Measurements from ENCODE around the gene MDGA2. TPM values are rescaled to one million over a fixed set of nuclear protein-coding genes. Genes with fewer than 3 reads are reported as not detected.

MDGA2 gene
- total and polyA plus RNA-seq, 2 of the 4 experiments (the other 2 are of a cell fraction), result 0.02 TPM; not detected in 1

GRCh38 chr14:47595552-47595951, 79.9 kb downstream of the MDGA2 start:
- H3K18ac ChIP-seq (ENCODE audit: low read depth, low read length), result no peak overlapping the region
- no peak overlapping the region for H3K23ac ChIP-seq (ENCODE audit: low read depth, low read length)
- H4K8ac ChIP-seq (ENCODE audit: low read depth in 2 of 2, low read length in 2 of 2), result no peak overlapping the region
- H2BK20ac ChIP-seq (ENCODE audit: low read depth, low read length), result no peak overlapping the region
- no peak overlapping the region for H2AK9ac ChIP-seq (replicated peaks; ENCODE audit: low read depth, low read length, poor library complexity)
- no peak overlapping the region for H2BK15ac ChIP-seq (ENCODE audit: low read depth, low read length)
- no peaks in the 10 kb centered on the region for H3K9me1 ChIP-seq (ENCODE audit: insufficient read depth, low read length)
- ATAC-seq (ENCODE audit: low read depth) (no peak), DNase-seq (no peak)
- ChIA-PET POLR2A (ENCODE audit: unreplicated experiment) (no interaction called here), CTCF (no interaction called here)
- no peak overlapping the region for H3K27ac ChIP-seq (ENCODE audit: insufficient read depth, low read length)
- no peak overlapping the region for H3K56ac ChIP-seq (ENCODE audit: extremely low read depth, insufficient read depth, low read length)
- no peak overlapping the region for H3K14ac ChIP-seq (replicated peaks; ENCODE audit: low read depth, low read length)
- intact Hi-C loops (cut with micrococcal nuclease) (no loop called here), dilution Hi-C loops (cut with HindIII; ENCODE audit: low sequenced_read_pairs, unreplicated experiment) (no loop called here), in situ Hi-C loops (cut with MboI; ENCODE audit: low sequenced_read_pairs) (no loop called here)
- no peaks in the 10 kb centered on the region for H3K79me1 ChIP-seq (ENCODE audit: low read depth in 1 of 2, low read length in 2 of 2)
- no TSS peak for BruUV-seq (replicated peaks)
- H3K9ac ChIP-seq (ENCODE audit: low read depth, low read length), result no peak overlapping the region
- no peak overlapping the region for H2AK5ac ChIP-seq (ENCODE audit: low read depth, low read length)
- H2BK5ac ChIP-seq (ENCODE audit: low read depth, low read length, poor library complexity, severe bottlenecking), result no peak overlapping the region
- no peak overlapping the region for H2BK120ac ChIP-seq (ENCODE audit: low read depth, low read length)
- no peaks in the 10 kb centered on the region for H3K27me3 ChIP-seq (ENCODE audit: control insufficient read depth, insufficient read depth, low read length)
- no peak overlapping the region for H3K4me2 ChIP-seq (ENCODE audit: low read depth, low read length)
- WGBS, 2 experiments (ENCODE audit: extremely low coverage in 2 of 2, insufficient read length in 1 of 2), result no CpG with 5 or more reads among the region's 1 CpG
- H3K4ac ChIP-seq (ENCODE audit: low read depth, low read length), result no peak overlapping the region
- no peak overlapping the region for H4K5ac ChIP-seq (ENCODE audit: low read depth, low read length)
- H4K20me1 ChIP-seq (ENCODE audit: insufficient read depth, low read length), result no peaks in the 10 kb centered on the region
- no peak overlapping the region for H3K4me3 ChIP-seq (ENCODE audit: insufficient read depth, low read depth, low read length)
- H3K36me3 ChIP-seq (ENCODE audit: control insufficient read depth, insufficient read depth, low read length), result no peaks in the 10 kb centered on the region
- peaks cover 3% of the 10 kb centered on the region; the same call in 1 of the 2 replicates for H3K9me3 ChIP-seq (ENCODE audit: control insufficient read depth, insufficient read depth, low read length)
- H4K91ac ChIP-seq (ENCODE audit: insufficient read depth, low read depth, low read length), result no peak overlapping the region
- no peak overlapping the region for H2AFZ ChIP-seq (replicated peaks; ENCODE audit: low read length, poor library complexity)
- TF ChIP-seq RAD21 (IDR thresholded peaks at IDR 0.05; ENCODE audit: low read length) (no peak), FOS (IDR thresholded peaks at IDR 0.05; ENCODE audit: low read depth, low read length) (no peak), MAFK (IDR thresholded peaks at IDR 0.05; ENCODE audit: low read depth, low read length) (no peak), NFE2L2 (IDR thresholded peaks at IDR 0.05; ENCODE audit: low read depth, low read length) (no peak), BHLHE40 (IDR thresholded peaks at IDR 0.05; ENCODE audit: low read depth, low read length) (no peak), MAZ (IDR thresholded peaks at IDR 0.05; ENCODE audit: borderline replicate concordance, low read depth, low read length) (no peak)
- TF ChIP-seq, protein P1, sequence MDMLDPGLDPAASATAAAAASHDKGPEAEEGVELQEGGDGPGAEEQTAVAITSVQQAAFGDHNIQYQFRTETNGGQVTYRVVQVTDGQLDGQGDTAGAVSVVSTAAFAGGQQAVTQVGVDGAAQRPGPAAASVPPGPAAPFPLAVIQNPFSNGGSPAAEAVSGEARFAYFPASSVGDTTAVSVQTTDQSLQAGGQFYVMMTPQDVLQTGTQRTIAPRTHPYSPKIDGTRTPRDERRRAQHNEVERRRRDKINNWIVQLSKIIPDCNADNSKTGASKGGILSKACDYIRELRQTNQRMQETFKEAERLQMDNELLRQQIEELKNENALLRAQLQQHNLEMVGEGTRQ (IDR thresholded peaks at IDR 0.05; ENCODE audit: low read depth, low read length), result no peak
- no peaks in the 10 kb centered on the region for H3K4me1 ChIP-seq (ENCODE audit: control insufficient read depth, insufficient read depth, low read length)

All from IMR-90 (cell line).